Measurements from ENCODE around the gene IGSF3.

Gene IGSF3

DNA sequence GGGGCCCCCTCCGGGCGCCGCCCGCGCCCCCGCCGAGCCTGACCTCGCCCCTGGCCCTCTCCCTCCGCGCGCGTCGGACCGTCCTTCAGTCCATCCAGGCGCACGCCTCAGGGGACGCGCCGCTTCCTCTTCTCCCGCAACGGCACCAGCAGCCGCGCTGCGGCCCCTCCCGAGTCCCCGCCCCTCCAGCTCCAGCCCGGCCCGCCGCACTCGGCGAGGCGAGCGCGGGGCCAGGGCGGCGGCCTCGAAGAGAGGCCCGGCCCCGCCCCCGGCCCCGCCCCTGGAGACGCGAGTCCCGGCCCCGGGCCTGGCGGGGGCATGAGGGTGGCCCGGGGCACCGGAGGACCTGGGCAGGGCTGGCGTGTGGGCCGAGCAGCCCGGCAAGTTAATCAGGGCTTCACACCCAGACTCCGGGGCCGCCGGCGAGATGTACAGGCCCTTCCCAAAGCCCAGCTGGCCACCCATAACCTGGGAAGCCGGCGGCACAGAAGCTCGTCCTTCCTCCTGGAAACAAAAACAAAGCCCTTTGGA is at the start of gene IGSF3:
Gene IGSF3 (minus strand): TSS at position 159 of the 531 bp plus-strand sequence. CDS start 1,407 bp downstream, outside the sequence.
- H3K4me3 ChIP-seq (ENCODE audit: low read depth, low read length) = peak within 1 kb of the TSS; percentile 65
- TF ChIP-seq, protein P1, sequence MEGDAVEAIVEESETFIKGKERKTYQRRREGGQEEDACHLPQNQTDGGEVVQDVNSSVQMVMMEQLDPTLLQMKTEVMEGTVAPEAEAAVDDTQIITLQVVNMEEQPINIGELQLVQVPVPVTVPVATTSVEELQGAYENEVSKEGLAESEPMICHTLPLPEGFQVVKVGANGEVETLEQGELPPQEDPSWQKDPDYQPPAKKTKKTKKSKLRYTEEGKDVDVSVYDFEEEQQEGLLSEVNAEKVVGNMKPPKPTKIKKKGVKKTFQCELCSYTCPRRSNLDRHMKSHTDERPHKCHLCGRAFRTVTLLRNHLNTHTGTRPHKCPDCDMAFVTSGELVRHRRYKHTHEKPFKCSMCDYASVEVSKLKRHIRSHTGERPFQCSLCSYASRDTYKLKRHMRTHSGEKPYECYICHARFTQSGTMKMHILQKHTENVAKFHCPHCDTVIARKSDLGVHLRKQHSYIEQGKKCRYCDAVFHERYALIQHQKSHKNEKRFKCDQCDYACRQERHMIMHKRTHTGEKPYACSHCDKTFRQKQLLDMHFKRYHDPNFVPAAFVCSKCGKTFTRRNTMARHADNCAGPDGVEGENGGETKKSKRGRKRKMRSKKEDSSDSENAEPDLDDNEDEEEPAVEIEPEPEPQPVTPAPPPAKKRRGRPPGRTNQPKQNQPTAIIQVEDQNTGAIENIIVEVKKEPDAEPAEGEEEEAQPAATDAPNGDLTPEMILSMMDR (IDR thresholded peaks at IDR 0.05; ENCODE audit: low read depth, low read length, missing control alignments) = no peak
- in situ Hi-C loops (cut with HindIII; ENCODE audit: low sequenced_read_pairs) = no loop called here
- no peak for DNase-seq (ENCODE audit: low read depth)

DNA sequence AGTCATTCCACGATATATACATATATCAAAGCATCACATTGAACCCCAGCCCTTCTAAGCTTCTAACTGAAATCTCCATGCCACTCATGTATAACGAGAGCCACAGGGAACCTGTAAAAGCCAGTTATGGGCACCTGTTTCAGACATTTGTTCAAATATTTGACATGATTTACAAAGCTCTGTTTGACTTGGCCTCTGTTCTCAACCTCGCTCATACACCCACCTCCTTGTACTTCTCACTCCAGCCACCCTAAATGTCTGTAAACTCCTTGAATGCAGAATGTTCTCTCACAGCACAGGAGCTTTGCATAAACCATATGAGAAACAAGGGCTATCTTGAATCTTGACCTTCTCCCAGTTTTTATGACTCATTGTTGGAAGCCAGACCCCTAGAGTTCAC is 49.8 kb upstream of the IGSF3 start:
- in situ Hi-C loops (cut with HindIII; ENCODE audit: low sequenced_read_pairs) = no loop called here

DNA sequence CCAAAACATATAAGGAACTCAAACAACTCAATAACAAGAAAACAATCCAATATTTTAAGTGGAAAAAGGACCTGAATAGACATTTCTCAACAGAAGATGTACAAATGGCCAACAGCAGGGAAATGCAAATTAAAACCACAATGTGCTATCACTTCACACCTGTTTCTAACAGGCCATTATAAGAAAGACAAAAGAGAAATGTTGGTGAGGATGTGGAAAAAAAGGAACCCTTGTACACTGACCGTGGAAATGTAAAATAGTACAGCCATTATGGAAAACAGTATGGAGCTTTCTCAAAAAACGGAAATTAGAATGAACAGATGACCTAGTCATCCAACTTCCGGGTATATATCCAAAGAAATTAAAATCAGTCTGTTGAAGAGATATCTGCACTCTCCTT is 48.9 kb upstream of the IGSF3 start:
- TF ChIP-seq, protein P1 (IDR thresholded peaks at IDR 0.05; ENCODE audit: low read depth, low read length, missing control alignments) = no peak
- H3K4me3 ChIP-seq (ENCODE audit: low read depth, low read length) = no peak overlapping the region
- in situ Hi-C loops (cut with HindIII; ENCODE audit: low sequenced_read_pairs) = no loop called here
- no peak for DNase-seq (ENCODE audit: low read depth)

More for the DNA sequence above, 49.8 kb upstream of the IGSF3 start:
- no peak for DNase-seq (ENCODE audit: low read depth)
- TF ChIP-seq, protein P1 (IDR thresholded peaks at IDR 0.05; ENCODE audit: low read depth, low read length, missing control alignments) = no peak
- no peak overlapping the region for H3K4me3 ChIP-seq (ENCODE audit: low read depth, low read length)

DNA sequence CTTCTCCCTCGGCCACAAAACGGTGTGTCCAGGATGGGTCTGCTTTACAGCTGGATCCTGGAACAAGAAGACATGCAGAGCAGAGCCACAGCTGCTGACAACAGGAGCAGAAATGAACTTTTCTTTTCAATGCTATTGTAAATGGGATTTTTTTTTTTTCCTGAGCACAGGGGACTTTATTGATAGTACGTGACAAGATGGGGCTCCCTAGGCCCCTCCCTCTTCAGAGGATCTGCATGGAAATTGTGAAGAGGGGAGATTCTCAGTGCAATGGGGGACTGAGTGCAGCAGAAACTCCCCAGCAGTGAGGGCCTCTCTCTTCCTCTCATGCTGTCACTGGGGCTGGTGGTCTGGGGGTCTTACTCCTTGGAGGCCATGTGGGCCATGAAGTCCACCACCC is 45.9 kb upstream of the IGSF3 start:
- no peak for DNase-seq (ENCODE audit: low read depth)
- no peak overlapping the region for H3K4me3 ChIP-seq (ENCODE audit: low read depth, low read length)
- in situ Hi-C loops (cut with HindIII; ENCODE audit: low sequenced_read_pairs) = no loop called here
- TF ChIP-seq, protein P1 (IDR thresholded peaks at IDR 0.05; ENCODE audit: low read depth, low read length, missing control alignments) = no peak

DNA sequence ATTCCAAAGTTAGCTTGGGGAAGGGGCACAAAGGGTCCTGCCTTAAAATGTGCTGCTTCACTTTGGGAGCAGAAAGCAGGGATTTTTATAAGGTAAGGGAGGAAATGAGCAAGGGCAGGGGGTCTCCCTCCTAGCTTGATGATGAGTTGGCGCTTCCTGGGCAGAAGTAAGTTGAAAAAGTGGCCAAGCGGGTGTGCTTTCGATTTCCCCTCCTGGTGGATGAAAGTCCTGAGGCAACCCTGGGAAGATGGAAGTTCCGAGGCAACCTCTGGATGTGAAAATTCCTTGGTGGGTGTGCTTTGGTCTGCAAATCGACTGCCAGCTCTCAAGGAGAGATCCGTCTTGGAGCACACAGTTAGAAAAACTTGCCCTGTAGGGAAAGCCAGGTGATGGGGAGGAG is 45.0 kb upstream of the IGSF3 start:
- TF ChIP-seq, protein P1 (IDR thresholded peaks at IDR 0.05; ENCODE audit: low read depth, low read length, missing control alignments) = no peak
- no peak for DNase-seq (ENCODE audit: low read depth)
- H3K4me3 ChIP-seq (ENCODE audit: low read depth, low read length) = no peak overlapping the region
- in situ Hi-C loops (cut with HindIII; ENCODE audit: low sequenced_read_pairs) = no loop called here

DNA sequence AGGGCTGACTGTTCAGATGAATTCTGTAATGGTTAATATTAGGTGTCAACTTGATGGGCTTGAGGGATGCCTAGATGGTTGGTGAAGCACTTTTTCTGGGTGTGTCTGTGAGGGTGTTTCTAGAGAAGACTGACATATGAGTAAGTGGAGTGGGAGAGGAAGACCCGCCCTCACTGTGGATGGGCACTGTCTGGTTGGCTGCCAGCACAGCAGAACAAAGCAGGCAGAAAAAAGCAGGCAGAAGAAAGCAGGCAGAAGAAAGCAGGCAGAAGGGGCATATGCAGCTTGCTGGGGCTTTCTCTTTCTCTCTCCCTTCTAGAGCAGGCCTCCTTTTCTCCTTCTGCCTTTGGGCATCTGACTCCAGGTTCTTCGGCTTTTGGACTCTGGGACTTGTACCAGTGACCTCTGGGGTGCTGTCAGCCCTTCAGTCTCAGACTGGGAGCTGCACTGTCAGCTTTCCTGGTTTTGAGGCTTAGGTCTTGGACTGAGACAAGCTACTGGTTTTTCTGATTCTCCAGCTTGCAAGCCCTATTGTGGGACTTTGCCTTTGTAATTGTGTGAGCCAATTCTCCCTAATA is 43.8 kb upstream of the IGSF3 start:
- no peak for DNase-seq (ENCODE audit: low read depth)
- in situ Hi-C loops (cut with HindIII; ENCODE audit: low sequenced_read_pairs) = no loop called here
- TF ChIP-seq, protein P1 (IDR thresholded peaks at IDR 0.05; ENCODE audit: low read depth, low read length, missing control alignments) = no peak
- H3K4me3 ChIP-seq (ENCODE audit: low read depth, low read length) = no peak overlapping the region

Measured in astrocyte of the cerebellum (primary cell).